Measurements from ENCODE around the gene NCLN.
"Not testable (repeated sequence)": the region's sequence is repeated elsewhere in the genome, so short reads cannot be mapped to it uniquely, and the experiment has no call there.

GRCh38 chr19:3235604-3236003, 49.9 kb downstream of the NCLN start:
- TF ChIP-seq, protein P1, sequence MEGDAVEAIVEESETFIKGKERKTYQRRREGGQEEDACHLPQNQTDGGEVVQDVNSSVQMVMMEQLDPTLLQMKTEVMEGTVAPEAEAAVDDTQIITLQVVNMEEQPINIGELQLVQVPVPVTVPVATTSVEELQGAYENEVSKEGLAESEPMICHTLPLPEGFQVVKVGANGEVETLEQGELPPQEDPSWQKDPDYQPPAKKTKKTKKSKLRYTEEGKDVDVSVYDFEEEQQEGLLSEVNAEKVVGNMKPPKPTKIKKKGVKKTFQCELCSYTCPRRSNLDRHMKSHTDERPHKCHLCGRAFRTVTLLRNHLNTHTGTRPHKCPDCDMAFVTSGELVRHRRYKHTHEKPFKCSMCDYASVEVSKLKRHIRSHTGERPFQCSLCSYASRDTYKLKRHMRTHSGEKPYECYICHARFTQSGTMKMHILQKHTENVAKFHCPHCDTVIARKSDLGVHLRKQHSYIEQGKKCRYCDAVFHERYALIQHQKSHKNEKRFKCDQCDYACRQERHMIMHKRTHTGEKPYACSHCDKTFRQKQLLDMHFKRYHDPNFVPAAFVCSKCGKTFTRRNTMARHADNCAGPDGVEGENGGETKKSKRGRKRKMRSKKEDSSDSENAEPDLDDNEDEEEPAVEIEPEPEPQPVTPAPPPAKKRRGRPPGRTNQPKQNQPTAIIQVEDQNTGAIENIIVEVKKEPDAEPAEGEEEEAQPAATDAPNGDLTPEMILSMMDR (IDR thresholded peaks at IDR 0.05), result not testable (repeated sequence)
- not testable (repeated sequence) for TF ChIP-seq POLR2A (IDR thresholded peaks at IDR 0.05)

Measured in testis (tissue), 2 donors.